DND-41 (cell line): ENCODE data around the gene PPFIBP2.

ENCODE experiments used
- ATAC-seq: fragments of 200-7000 bp; cut with Tn5 transposase; 3 replicates; pipeline ENCODE4 v1.9.1; 2021; ENCODE audit warnings: low read depth; ENCODE audit not compliant: insufficient read depth
- DNase-seq: peaks from one replicate; pipeline ENCODE4 v3.0.0-alpha.2; 2020
- H2AFZ ChIP-seq: 2 replicates; pipeline ENCODE4 v1.6.0; 2012; ENCODE audit warnings: low read depth, low read length
- H3K27ac ChIP-seq: 2 replicates; pipeline ENCODE4 v1.5.1; 2012; ENCODE audit warnings: low read length, inconsistent platforms
- H3K27me3 ChIP-seq: fragments of 200-600 bp; sonication (generic); 2 replicates; pipeline ENCODE4 v1.6.0; 2012; ENCODE audit warnings: low read length, mild to moderate bottlenecking, inconsistent platforms; ENCODE audit not compliant: insufficient read depth, poor library complexity
- H3K36me3 ChIP-seq: 2 replicates; pipeline ENCODE4 v1.5.1; 2012; ENCODE audit warnings: low read length, inconsistent platforms; ENCODE audit not compliant: insufficient read depth
- H3K4me1 ChIP-seq: 2 replicates; pipeline ENCODE4 v1.5.1; 2012; ENCODE audit warnings: mild to moderate bottlenecking, low read length; ENCODE audit not compliant: insufficient read depth
- H3K4me2 ChIP-seq: 2 replicates; pipeline ENCODE4 v1.6.0; 2012; ENCODE audit warnings: mild to moderate bottlenecking, moderate library complexity, low read length, inconsistent platforms; ENCODE audit not compliant: insufficient read depth
- H3K4me3 ChIP-seq, 2 experiments: fragments of 200-600 bp in 1 of 2; shearing (Covaris generic) in 1 of 2; 2 replicates each; pipeline ENCODE4 v1.5.1; 2012 to 2016; ENCODE audit warnings: inconsistent platforms in 2 of 2, low read length in 2 of 2, mild to moderate bottlenecking in 2 of 2, low read depth in 1 of 2, moderate library complexity in 1 of 2
- H3K79me2 ChIP-seq: 2 replicates; pipeline ENCODE4 v1.6.0; 2012; ENCODE audit warnings: low read length, inconsistent platforms; ENCODE audit not compliant: insufficient read depth
- H3K9ac ChIP-seq: 2 replicates; pipeline ENCODE4 v1.6.0; 2012; ENCODE audit warnings: low read depth, mild to moderate bottlenecking, inconsistent platforms, low read length, moderate library complexity
- H3K9me3 ChIP-seq: 2 replicates; pipeline ENCODE4 v1.5.1; 2012; ENCODE audit warnings: low read length, moderate library complexity, mild to moderate bottlenecking, inconsistent platforms; ENCODE audit not compliant: insufficient read depth, severe bottlenecking
- H4K20me1 ChIP-seq: 2 replicates; pipeline ENCODE4 v1.6.0; 2012; ENCODE audit warnings: low read length; ENCODE audit not compliant: insufficient read depth
- EZH2 ChIP-seq: IDR thresholded peaks from 3 replicates; pipeline ENCODE4 v1.6.1; 2012; ENCODE audit warnings: borderline replicate concordance, low read depth, mild to moderate bottlenecking, moderate library complexity, low read length, inconsistent platforms; ENCODE audit not compliant: severe bottlenecking
- TF ChIP-seq, protein P1 (sequence below): IDR thresholded peaks from 2 replicates; pipeline ENCODE4 v1.5.1; 2012; ENCODE audit warnings: borderline replicate concordance, low read length, moderate library complexity, mild to moderate bottlenecking; ENCODE audit not compliant: poor library complexity, severe bottlenecking; ENCODE audit errors: extremely low read depth

PPFIBP2 gene

DNA sequence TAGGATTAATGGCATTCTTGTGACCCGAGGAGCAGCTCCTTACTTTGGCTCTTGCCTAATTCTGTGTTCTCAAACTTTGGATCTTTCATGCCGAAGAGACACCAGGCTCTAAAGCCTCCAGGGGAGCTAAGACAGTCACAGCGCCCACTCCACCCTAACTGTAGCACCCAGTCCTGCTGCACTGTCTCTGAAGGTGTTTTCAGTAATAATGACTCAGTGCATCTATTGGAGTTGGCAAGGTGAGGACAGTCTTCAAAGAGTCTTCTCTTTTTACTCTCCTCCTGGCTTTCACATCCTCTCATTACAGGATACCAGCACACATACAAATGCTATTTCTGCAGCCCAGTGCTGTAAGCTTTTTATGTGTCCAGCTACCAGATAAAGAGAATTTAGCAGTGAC, 69.4 kb downstream of the PPFIBP2 start:
- peaks cover 44% of the 10 kb centered on the region for H3K27me3 ChIP-seq
- H4K20me1 ChIP-seq = no peaks in the 10 kb centered on the region
- no peak overlapping the region for H3K9ac ChIP-seq
- H3K79me2 ChIP-seq = no peaks in the 10 kb centered on the region
- DNase-seq (no peak), ATAC-seq (no peak)
- H3K4me3 ChIP-seq = no peak overlapping the region
- no peak overlapping the region for H2AFZ ChIP-seq
- no peaks in the 10 kb centered on the region for H3K9me3 ChIP-seq
- H3K4me2 ChIP-seq = no peak overlapping the region
- TF ChIP-seq, protein P1, sequence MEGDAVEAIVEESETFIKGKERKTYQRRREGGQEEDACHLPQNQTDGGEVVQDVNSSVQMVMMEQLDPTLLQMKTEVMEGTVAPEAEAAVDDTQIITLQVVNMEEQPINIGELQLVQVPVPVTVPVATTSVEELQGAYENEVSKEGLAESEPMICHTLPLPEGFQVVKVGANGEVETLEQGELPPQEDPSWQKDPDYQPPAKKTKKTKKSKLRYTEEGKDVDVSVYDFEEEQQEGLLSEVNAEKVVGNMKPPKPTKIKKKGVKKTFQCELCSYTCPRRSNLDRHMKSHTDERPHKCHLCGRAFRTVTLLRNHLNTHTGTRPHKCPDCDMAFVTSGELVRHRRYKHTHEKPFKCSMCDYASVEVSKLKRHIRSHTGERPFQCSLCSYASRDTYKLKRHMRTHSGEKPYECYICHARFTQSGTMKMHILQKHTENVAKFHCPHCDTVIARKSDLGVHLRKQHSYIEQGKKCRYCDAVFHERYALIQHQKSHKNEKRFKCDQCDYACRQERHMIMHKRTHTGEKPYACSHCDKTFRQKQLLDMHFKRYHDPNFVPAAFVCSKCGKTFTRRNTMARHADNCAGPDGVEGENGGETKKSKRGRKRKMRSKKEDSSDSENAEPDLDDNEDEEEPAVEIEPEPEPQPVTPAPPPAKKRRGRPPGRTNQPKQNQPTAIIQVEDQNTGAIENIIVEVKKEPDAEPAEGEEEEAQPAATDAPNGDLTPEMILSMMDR = no peak
- TF ChIP-seq EZH2 = no peak
- peaks cover 9% of the 10 kb centered on the region for H3K4me1 ChIP-seq
- H3K27ac ChIP-seq = no peak overlapping the region
- H3K36me3 ChIP-seq = no peaks in the 10 kb centered on the region

DNA sequence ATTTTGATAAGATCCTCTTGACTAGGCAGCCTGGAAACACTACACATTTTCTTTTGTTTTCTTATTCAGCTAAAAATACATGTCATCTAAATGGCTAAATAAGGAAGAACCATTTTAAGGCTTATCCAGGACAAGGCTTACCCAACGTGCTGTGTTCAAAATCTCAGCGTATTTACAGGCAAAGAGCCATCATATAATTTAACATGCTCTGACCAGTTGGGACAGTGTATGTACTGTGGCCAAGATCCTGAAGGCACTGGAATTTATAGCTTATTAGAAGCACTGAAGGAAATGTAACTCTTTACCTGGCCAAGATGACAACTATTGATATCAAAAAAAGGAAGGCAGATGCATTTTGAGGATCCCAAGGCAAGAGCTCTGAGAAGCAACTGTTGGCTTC, 71.1 kb downstream of the PPFIBP2 start:
- TF ChIP-seq, protein P1 = no peak
- TF ChIP-seq EZH2 = no peak
- H2AFZ ChIP-seq = no peak overlapping the region
- H3K4me1 ChIP-seq = no peaks in the 10 kb centered on the region
- no peak overlapping the region for H3K27ac ChIP-seq
- DNase-seq (no peak), ATAC-seq (no peak)
- H3K9ac ChIP-seq = no peak overlapping the region
- no peaks in the 10 kb centered on the region for H3K36me3 ChIP-seq
- no peaks in the 10 kb centered on the region for H4K20me1 ChIP-seq
- peaks cover 41% of the 10 kb centered on the region for H3K27me3 ChIP-seq
- no peak overlapping the region for H3K4me2 ChIP-seq
- no peak overlapping the region for H3K4me3 ChIP-seq
- no peaks in the 10 kb centered on the region for H3K79me2 ChIP-seq
- H3K9me3 ChIP-seq = no peaks in the 10 kb centered on the region

- Histone ChIP-seq H3K4me3 (no peak overlapping the region), H3K79me2 (no peaks in the 10 kb centered on the region), H3K9ac (no peak overlapping the region), H3K4me2 (no peak overlapping the region), H2AFZ (no peak overlapping the region), H4K20me1 (no peaks in the 10 kb centered on the region), H3K27ac (no peak overlapping the region), H3K36me3 (no peaks in the 10 kb centered on the region), H3K9me3 (no peaks in the 10 kb centered on the region), H3K4me1 (no peaks in the 10 kb centered on the region), H3K27me3 (peaks cover 35% of the 10 kb centered on the region)
- no peak for DNase-seq
- TF ChIP-seq EZH2 = no peak
- TF ChIP-seq, protein P1 = no peak
- no peak for ATAC-seq
Measured at GRCh38 chr11:7585816-7586215, 72.0 kb downstream of the PPFIBP2 start.

GRCh38 chr11:7586376-7586775, 72.6 kb downstream of the PPFIBP2 start:
- ATAC-seq (no peak), DNase-seq (no peak)
- no peaks in the 10 kb centered on the region for H3K36me3 ChIP-seq
- no peak overlapping the region for H3K27ac ChIP-seq
- H3K27me3 ChIP-seq = peaks cover 29% of the 10 kb centered on the region
- no peaks in the 10 kb centered on the region for H4K20me1 ChIP-seq
- H3K9me3 ChIP-seq = no peaks in the 10 kb centered on the region
- H3K4me3 ChIP-seq = no peak overlapping the region
- H3K4me2 ChIP-seq = no peak overlapping the region
- H3K4me1 ChIP-seq = no peaks in the 10 kb centered on the region
- H2AFZ ChIP-seq = no peak overlapping the region
- TF ChIP-seq, protein P1 = no peak
- no peak for TF ChIP-seq EZH2
- H3K9ac ChIP-seq = no peak overlapping the region
- H3K79me2 ChIP-seq = no peaks in the 10 kb centered on the region
